GM12878 (cell line): Measurements from ENCODE around the gene C19orf47. TPM values are rescaled to one million over a fixed set of nuclear protein-coding genes. Genes with fewer than 3 reads are reported as not detected.

Source experiments
- EED ChIP-seq: sonication (generic); IDR thresholded peaks from 2 replicates; pipeline ENCODE4 v1.6.1; 2016; ENCODE audit warnings: antibody characterized with exemption, low read depth
- IRF3 ChIP-seq: fragments of 450-650 bp; IDR thresholded peaks from 2 replicates; pipeline ENCODE4 v1.6.1; 2014; ENCODE audit warnings: mild to moderate bottlenecking
- NR2C2 ChIP-seq: IDR thresholded peaks from 2 replicates; pipeline ENCODE4 v1.6.1; 2011; ENCODE audit warnings: borderline replicate concordance, low read depth; ENCODE audit not compliant: control insufficient read depth, insufficient read length
- PBX3 ChIP-seq: IDR thresholded peaks from 2 replicates; pipeline ENCODE4 v1.6.1; 2011; ENCODE audit warnings: mild to moderate bottlenecking, low read depth, low read length, moderate library complexity; ENCODE audit not compliant: insufficient replicate concordance
- REST ChIP-seq: IDR thresholded peaks from 2 replicates; pipeline ENCODE4 v1.6.1; 2012; ENCODE audit warnings: mild to moderate bottlenecking, low read depth, low read length
- RFX5 ChIP-seq: IDR thresholded peaks from 2 replicates; pipeline ENCODE4 v1.6.1; 2011; ENCODE audit warnings: low read depth, low read length, improper control_type of control experiment
- SKIL ChIP-seq: fragments of 450-650 bp; IDR thresholded peaks from 2 replicates; pipeline ENCODE4 v1.6.1; 2017; ENCODE audit warnings: mild to moderate bottlenecking, low read depth, inconsistent platforms; ENCODE audit not compliant: poor library complexity, severe bottlenecking
- SMAD5 ChIP-seq: IDR thresholded peaks from 2 replicates; pipeline ENCODE4 v1.6.1; 2016; ENCODE audit warnings: antibody characterized with exemption, low read depth
- TCF7 ChIP-seq: IDR thresholded peaks from 2 replicates; pipeline ENCODE4 v1.6.1; 2014; ENCODE audit warnings: antibody characterized with exemption, borderline replicate concordance
- polyA plus RNA-seq, 11 experiments: library from polyadenylated mRNA; depleted of rRNA in 4 of 11; unstranded in 6 of 11; stranded (reverse) in 5 of 11; fragments of >200 nt; fragmentation: Nextera tagmentation in 4 of 11; fragmentation: Illumina TruSeq in 1 of 11; extraction: Ambion mirVana in 4 of 11; extraction: Trizol in 1 of 11; gene quantifications; 1 replicate in 1 of 11; 2 replicates in 10 of 11; pipeline versions ENCODE4 v1.2.1 to v1.2.3, GENCODE V29; 2011 to 2016; ENCODE audit warnings: inconsistent platforms in 2 of 11, missing spikeins in 2 of 11, low read depth in 1 of 11
- total RNA-seq, 4 experiments: library from RNA; depleted of rRNA in 3 of 4; stranded (reverse); fragments of >200 nt in 3 of 4; fragmentation: Illumina TruSeq in 1 of 4; extraction: Trizol in 1 of 4; gene quantifications; 2 replicates each; pipeline versions ENCODE4 v1.2.1 to v1.2.3, GENCODE V29; 2013 to 2021

C19orf47 gene
- total and polyA plus RNA-seq, 10 of the 15 experiments (the other 5 are each of a cell fraction or from before 2014, with no cell fraction given), result 0.11 to 29.1 (median 20.2) TPM

- TF ChIP-seq REST, result no peak
- TF ChIP-seq TCF7, result no peak
- TF ChIP-seq PBX3, result no peak
- TF ChIP-seq RFX5, result no peak
- TF ChIP-seq NR2C2, result no peak
- TF ChIP-seq EED, result no peak
- TF ChIP-seq IRF3, result no peak
- no peak for TF ChIP-seq SKIL
- TF ChIP-seq SMAD5, result no peak
Observed at GRCh38 chr19:40322951-40323615, 25.1 kb downstream of the C19orf47 start (continued).
